Mesendoderm (in vitro differentiated cells): ENCODE results near the gene SEC22B.
"Not testable (repeated sequence)": the region's sequence is repeated elsewhere in the genome, so short reads cannot be mapped to it uniquely, and the experiment has no call there.

ENCODE experiments used
- DNase-seq: peaks from one replicate; pipeline ENCODE4 v3.0.0; 2013
- H2AK5ac ChIP-seq: 2 replicates; pipeline ENCODE4 v1.6.1; 2013; ENCODE audit warnings: low read length, inconsistent platforms
- H2BK120ac ChIP-seq: 2 replicates; pipeline ENCODE4 v1.6.1; 2013; ENCODE audit warnings: low read depth, mild to moderate bottlenecking, low read length, moderate library complexity, mixed read lengths
- H2BK15ac ChIP-seq: replicated peaks from 2 replicates; pipeline ENCODE4 v1.6.1; 2013; ENCODE audit warnings: low read depth, mild to moderate bottlenecking, moderate library complexity
- H2BK5ac ChIP-seq: 2 replicates; pipeline ENCODE4 v1.6.1; 2013; ENCODE audit warnings: low read length, inconsistent platforms
- H3K18ac ChIP-seq: 2 replicates; pipeline ENCODE4 v1.6.1; 2013; ENCODE audit warnings: mild to moderate bottlenecking, low read length, mixed read lengths
- H3K23ac ChIP-seq: one replicate; pipeline ENCODE4 v1.6.1; 2013; ENCODE audit warnings: low read length
- H3K27ac ChIP-seq: 2 replicates; pipeline ENCODE4 v1.5.1; 2013; ENCODE audit warnings: low read depth, mild to moderate bottlenecking, inconsistent platforms, low read length, moderate library complexity
- H3K27me3 ChIP-seq: 2 replicates; pipeline ENCODE4 v1.6.1; 2013; ENCODE audit warnings: low read length, control low read depth, mild to moderate bottlenecking, inconsistent platforms; ENCODE audit not compliant: insufficient read depth, poor library complexity
- H3K36me3 ChIP-seq: 2 replicates; pipeline ENCODE4 v1.6.1; 2013; ENCODE audit warnings: low read length, inconsistent platforms; ENCODE audit not compliant: control insufficient read depth, insufficient read depth
- H3K4ac ChIP-seq: one replicate; pipeline ENCODE4 v1.6.1; 2013; ENCODE audit warnings: low read depth, mild to moderate bottlenecking, low read length, moderate library complexity
- H3K4me1 ChIP-seq: 2 replicates; pipeline ENCODE4 v1.6.1; 2013; ENCODE audit warnings: low read depth, low read length, inconsistent platforms; ENCODE audit not compliant: control insufficient read depth
- H3K4me2 ChIP-seq: 2 replicates; pipeline ENCODE4 v1.6.1; 2013; ENCODE audit warnings: low read length
- H3K4me3 ChIP-seq: 2 replicates; pipeline ENCODE4 v1.5.1; 2013; ENCODE audit warnings: mild to moderate bottlenecking, low read length
- H3K56ac ChIP-seq: one replicate; pipeline ENCODE4 v1.6.1; 2013; ENCODE audit warnings: low read length
- H3K79me1 ChIP-seq: 2 replicates; pipeline ENCODE4 v1.6.1; 2013; ENCODE audit warnings: low read length, inconsistent platforms
- H3K79me2 ChIP-seq: 2 replicates; pipeline ENCODE4 v1.6.1; 2013; ENCODE audit warnings: mild to moderate bottlenecking, low read length; ENCODE audit not compliant: control insufficient read depth, insufficient read depth
- H3K9ac ChIP-seq: 2 replicates; pipeline ENCODE4 v1.6.1; 2013; ENCODE audit warnings: low read length, inconsistent platforms
- H4K5ac ChIP-seq: one replicate; pipeline ENCODE4 v1.6.1; 2013; ENCODE audit warnings: low read length
- H4K8ac ChIP-seq: one replicate; pipeline ENCODE4 v1.6.1; 2013; ENCODE audit warnings: low read depth, mild to moderate bottlenecking, control low read depth, low read length, moderate library complexity
- WGBS: extraction: QIAGEN DNeasy Blood & Tissue Kit; methylation state at CpG from one replicate; pipeline ENCODE4 v1.1.7; 2013; ENCODE audit warnings: low lambda C conversion rate, missing lambda C conversion rate; ENCODE audit not compliant: insufficient coverage; ENCODE audit errors: extremely low coverage; 5-methylcytosine and 5-hydroxymethylcytosine counted together

The SEC22B gene

GRCh38 chr1:120178058-120178457 lies 1.7 kb upstream of the SEC22B start:
- not testable (repeated sequence) for H2BK15ac ChIP-seq, H2AK5ac ChIP-seq, H3K4me2 ChIP-seq, H3K4me1 ChIP-seq, H3K23ac ChIP-seq, H3K36me3 ChIP-seq, H4K8ac ChIP-seq, H3K4ac ChIP-seq, H3K27me3 ChIP-seq, DNase-seq, H3K18ac ChIP-seq, H3K56ac ChIP-seq, H3K9ac ChIP-seq, H3K4me3 ChIP-seq, H4K5ac ChIP-seq, H3K79me1 ChIP-seq, H2BK120ac ChIP-seq, H3K27ac ChIP-seq, H2BK5ac ChIP-seq, H3K79me2 ChIP-seq
- no CpG with 5 or more reads among the region's 2 CpGs for WGBS

- not testable (repeated sequence) for H3K79me1 ChIP-seq, H3K4ac ChIP-seq, H3K79me2 ChIP-seq, H2AK5ac ChIP-seq, H3K23ac ChIP-seq, H4K8ac ChIP-seq, H2BK120ac ChIP-seq, DNase-seq, H3K4me1 ChIP-seq, H3K27me3 ChIP-seq, H2BK15ac ChIP-seq, H3K36me3 ChIP-seq, H2BK5ac ChIP-seq, H4K5ac ChIP-seq
- Histone ChIP-seq H3K56ac (peak overlapping the region; percentile 99), H3K27ac (peak overlapping the region; percentile 99), H3K18ac (peak overlapping the region; percentile 90), H3K4me2 (peak overlapping the region; percentile 79), H3K4me3 (peak overlapping the region; percentile 85), H3K9ac (peak overlapping the region; percentile 95)
- WGBS: no CpG with 5 or more reads among the region's 7 CpGs
These were observed 632 bp downstream of the SEC22B start for GRCh38 chr1:120175688-120176087.

DNA sequence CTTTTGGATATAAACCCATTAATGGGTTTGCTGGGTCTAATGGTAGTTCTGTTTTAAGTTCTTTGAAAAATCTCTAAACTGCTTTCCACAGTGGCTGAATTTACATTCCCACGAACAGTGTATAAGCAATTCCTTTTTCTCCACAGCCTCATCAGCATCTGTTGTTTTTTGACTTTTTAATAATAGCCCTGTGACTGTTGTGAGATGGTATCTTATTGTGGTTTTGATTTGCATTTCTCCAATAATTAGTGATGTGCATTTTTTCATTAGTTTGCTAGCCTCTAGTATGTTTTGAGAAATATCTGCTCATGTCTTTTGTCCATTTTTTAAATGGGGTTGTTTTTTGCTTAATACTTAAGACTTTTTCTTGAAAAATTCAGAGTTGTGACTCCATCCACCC lies 11.6 kb downstream of the SEC22B start:
- not testable (repeated sequence) for H3K4me1 ChIP-seq, H2AK5ac ChIP-seq, H3K27ac ChIP-seq, H2BK120ac ChIP-seq, H3K4me3 ChIP-seq, H2BK15ac ChIP-seq, H3K27me3 ChIP-seq, H3K56ac ChIP-seq, DNase-seq, H4K5ac ChIP-seq, H4K8ac ChIP-seq, H3K36me3 ChIP-seq, H3K79me2 ChIP-seq, H3K23ac ChIP-seq, H3K18ac ChIP-seq, H3K79me1 ChIP-seq, H2BK5ac ChIP-seq, H3K4me2 ChIP-seq, H3K9ac ChIP-seq, H3K4ac ChIP-seq
- WGBS: no CpG with 5 or more reads among the region's 1 CpG

- not testable (repeated sequence) for H3K36me3 ChIP-seq, H3K18ac ChIP-seq, H3K23ac ChIP-seq, H2AK5ac ChIP-seq, H2BK120ac ChIP-seq, H3K56ac ChIP-seq, H4K8ac ChIP-seq, H3K79me1 ChIP-seq, H3K79me2 ChIP-seq, H3K9ac ChIP-seq, H3K27ac ChIP-seq, H3K4me2 ChIP-seq, DNase-seq, H3K4me1 ChIP-seq, H3K4me3 ChIP-seq, H3K27me3 ChIP-seq, H2BK15ac ChIP-seq, H3K4ac ChIP-seq, H4K5ac ChIP-seq, H2BK5ac ChIP-seq
- WGBS: no CpG with 5 or more reads among the region's 2 CpGs
These were observed 14.3 kb downstream of the SEC22B start for GRCh38 chr1:120162015-120162414.

DNA sequence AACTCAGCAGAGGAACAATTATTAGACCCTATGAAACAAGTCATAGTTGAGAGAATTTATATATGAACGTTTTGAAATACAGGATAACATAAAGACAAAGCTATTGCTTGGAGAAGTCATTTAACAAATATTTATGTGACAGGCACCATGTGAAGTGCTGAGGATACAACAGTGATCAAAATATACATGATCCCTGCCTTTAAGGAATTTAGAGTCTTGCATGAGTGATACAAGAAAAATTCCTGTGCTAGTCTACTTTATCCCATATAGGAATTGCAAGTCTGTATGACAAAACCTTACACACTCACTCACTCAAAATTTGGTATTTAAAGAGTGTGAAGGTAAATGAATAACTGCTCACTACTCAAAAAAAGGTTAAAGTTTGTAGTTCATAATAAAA lies 17.8 kb downstream of the SEC22B start:
- not testable (repeated sequence) for DNase-seq, H3K27me3 ChIP-seq, H3K79me2 ChIP-seq, H3K9ac ChIP-seq, H3K27ac ChIP-seq, H2BK120ac ChIP-seq, H3K4me2 ChIP-seq, H3K4me1 ChIP-seq, H3K4me3 ChIP-seq, H3K79me1 ChIP-seq, H3K36me3 ChIP-seq, H4K8ac ChIP-seq, H2BK15ac ChIP-seq, H3K56ac ChIP-seq, H2BK5ac ChIP-seq, H3K4ac ChIP-seq, H2AK5ac ChIP-seq, H4K5ac ChIP-seq, H3K23ac ChIP-seq, H3K18ac ChIP-seq
- no CpG with 5 or more reads among the region's 1 CpG for WGBS

DNA sequence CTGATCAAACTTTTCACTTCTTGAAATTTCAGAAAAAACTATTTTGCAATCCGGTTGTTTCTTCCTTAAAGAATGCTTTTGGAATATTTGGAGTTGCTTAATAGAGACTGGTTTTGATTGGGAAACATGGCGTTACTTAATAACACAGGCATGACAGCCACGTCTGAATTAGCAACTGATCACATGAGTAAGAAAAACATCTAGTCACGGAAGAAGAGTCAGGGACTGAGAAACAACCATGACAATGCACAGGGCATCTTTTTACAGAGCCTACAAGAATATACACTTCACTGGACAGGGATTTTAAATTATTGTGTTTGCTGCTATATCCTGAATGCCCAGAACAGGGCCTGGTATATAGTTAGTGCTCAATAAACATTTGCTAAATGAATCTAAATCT lies 18.2 kb downstream of the SEC22B start:
- H3K9ac ChIP-seq, H3K4me3 ChIP-seq, H3K4me2 ChIP-seq, H3K4me1 ChIP-seq, H4K5ac ChIP-seq, H3K18ac ChIP-seq, H2BK120ac ChIP-seq, H3K79me1 ChIP-seq, H2AK5ac ChIP-seq, H3K56ac ChIP-seq, H4K8ac ChIP-seq, H2BK5ac ChIP-seq, H3K4ac ChIP-seq, H3K23ac ChIP-seq, H3K79me2 ChIP-seq, H3K27ac ChIP-seq, H3K36me3 ChIP-seq, H2BK15ac ChIP-seq, DNase-seq, H3K27me3 ChIP-seq: not testable (repeated sequence)
- WGBS: no CpG with 5 or more reads among the region's 4 CpGs
